ENCODE results near the gene LRRC8B.

DNA sequence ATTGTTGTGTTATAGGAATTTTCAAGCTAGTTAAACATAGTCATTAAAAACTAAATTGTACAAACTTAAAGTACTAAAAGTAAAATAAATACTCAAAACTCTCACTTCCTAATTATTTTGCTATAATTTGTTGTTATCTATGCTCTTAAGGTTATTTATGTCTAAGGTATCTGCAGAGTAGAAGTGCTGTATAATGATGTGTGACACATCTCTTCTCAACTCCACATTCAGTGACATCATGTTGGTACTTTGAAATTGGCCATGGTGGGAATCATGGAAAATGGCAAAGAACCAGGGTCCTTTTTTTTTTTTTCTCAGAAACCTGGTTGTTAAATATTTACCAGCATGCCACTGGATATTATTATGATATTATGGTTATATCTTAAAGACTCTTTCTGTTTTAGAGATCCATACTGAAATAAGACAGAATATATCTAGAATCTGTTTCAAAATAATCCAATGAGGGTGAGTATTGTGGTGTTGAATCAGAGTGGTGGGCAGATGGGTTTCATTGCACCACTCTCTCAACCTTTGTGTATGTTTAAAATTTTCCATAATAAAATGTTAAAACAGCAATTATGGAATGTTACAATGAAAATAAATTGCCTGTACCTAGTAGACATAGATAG is 22.4 kb downstream of the LRRC8B start:
- TF ChIP-seq ZC3H11A (IDR thresholded peaks at IDR 0.05; ENCODE audit: low read depth, low read length) = no peak
- no peak for TF ChIP-seq ZNF274 (IDR thresholded peaks at IDR 0.05; ENCODE audit: borderline replicate concordance, low read depth, low read length)
- no peak for TF ChIP-seq EZH2 (IDR thresholded peaks at IDR 0.05; ENCODE audit: borderline replicate concordance, low read depth, low read length)
- no peak for TF ChIP-seq ZSCAN29 (IDR thresholded peaks at IDR 0.05)
- no peak for TF ChIP-seq ZZZ3 (IDR thresholded peaks at IDR 0.05)
- TF ChIP-seq, protein P1, sequence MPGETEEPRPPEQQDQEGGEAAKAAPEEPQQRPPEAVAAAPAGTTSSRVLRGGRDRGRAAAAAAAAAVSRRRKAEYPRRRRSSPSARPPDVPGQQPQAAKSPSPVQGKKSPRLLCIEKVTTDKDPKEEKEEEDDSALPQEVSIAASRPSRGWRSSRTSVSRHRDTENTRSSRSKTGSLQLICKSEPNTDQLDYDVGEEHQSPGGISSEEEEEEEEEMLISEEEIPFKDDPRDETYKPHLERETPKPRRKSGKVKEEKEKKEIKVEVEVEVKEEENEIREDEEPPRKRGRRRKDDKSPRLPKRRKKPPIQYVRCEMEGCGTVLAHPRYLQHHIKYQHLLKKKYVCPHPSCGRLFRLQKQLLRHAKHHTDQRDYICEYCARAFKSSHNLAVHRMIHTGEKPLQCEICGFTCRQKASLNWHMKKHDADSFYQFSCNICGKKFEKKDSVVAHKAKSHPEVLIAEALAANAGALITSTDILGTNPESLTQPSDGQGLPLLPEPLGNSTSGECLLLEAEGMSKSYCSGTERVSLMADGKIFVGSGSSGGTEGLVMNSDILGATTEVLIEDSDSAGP (CRISPR knock-in tag; IDR thresholded peaks at IDR 0.05) = no peak
- TF ChIP-seq HNRNPL (IDR thresholded peaks at IDR 0.05; ENCODE audit: low read depth, low read length) = no peak
- TF ChIP-seq, protein P2, sequence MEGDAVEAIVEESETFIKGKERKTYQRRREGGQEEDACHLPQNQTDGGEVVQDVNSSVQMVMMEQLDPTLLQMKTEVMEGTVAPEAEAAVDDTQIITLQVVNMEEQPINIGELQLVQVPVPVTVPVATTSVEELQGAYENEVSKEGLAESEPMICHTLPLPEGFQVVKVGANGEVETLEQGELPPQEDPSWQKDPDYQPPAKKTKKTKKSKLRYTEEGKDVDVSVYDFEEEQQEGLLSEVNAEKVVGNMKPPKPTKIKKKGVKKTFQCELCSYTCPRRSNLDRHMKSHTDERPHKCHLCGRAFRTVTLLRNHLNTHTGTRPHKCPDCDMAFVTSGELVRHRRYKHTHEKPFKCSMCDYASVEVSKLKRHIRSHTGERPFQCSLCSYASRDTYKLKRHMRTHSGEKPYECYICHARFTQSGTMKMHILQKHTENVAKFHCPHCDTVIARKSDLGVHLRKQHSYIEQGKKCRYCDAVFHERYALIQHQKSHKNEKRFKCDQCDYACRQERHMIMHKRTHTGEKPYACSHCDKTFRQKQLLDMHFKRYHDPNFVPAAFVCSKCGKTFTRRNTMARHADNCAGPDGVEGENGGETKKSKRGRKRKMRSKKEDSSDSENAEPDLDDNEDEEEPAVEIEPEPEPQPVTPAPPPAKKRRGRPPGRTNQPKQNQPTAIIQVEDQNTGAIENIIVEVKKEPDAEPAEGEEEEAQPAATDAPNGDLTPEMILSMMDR (IDR thresholded peaks at IDR 0.05 in 2 of 3, conservative IDR thresholded peaks at IDR 0.05 in 1 of 3; ENCODE audit: insufficient read depth in 2 of 3, low read depth in 1 of 3, low read length in 3 of 3) = no peak
